ENCODE data around the gene CLASP1.
A peak's percentile ranks its signal among the peaks of the same experiment; 100 is the strongest.

Gene CLASP1

GRCh38 chr2:121541495-121541894 lies 107.8 kb downstream of the CLASP1 start:
- DNase-seq, result no peak

- no peak for DNase-seq
These were observed 109.4 kb downstream of the CLASP1 start for GRCh38 chr2:121539750-121540469.

GRCh38 chr2:121536850-121537557 lies 112.3 kb downstream of the CLASP1 start:
- DNase-seq, result no peak

GRCh38 chr2:121536347-121536746 lies 112.9 kb downstream of the CLASP1 start:
- DNase-seq, result no peak

- no peak for DNase-seq
These were observed 115.3 kb downstream of the CLASP1 start for GRCh38 chr2:121534007-121534406.

GRCh38 chr2:121532894-121533293 lies 116.4 kb downstream of the CLASP1 start:
- no peak for DNase-seq

- DNase-seq, result no peak
These were observed 116.9 kb downstream of the CLASP1 start for GRCh38 chr2:121532347-121532766.

- DNase-seq, result peak in 48 of 51 donors; percentile 41 to 99 (median 80)
These were observed 119.0 kb downstream of the CLASP1 start for GRCh38 chr2:121530212-121530705.

- DNase-seq, result peak in 40 of 51 donors; percentile 35 to 83 (median 66)
These were observed 119.6 kb downstream of the CLASP1 start for GRCh38 chr2:121529439-121530211.

- no peak for DNase-seq
These were observed 122.1 kb downstream of the CLASP1 start for GRCh38 chr2:121527009-121527682.

- DNase-seq, result no peak
These were observed 124.4 kb downstream of the CLASP1 start for GRCh38 chr2:121524685-121525425.

GRCh38 chr2:121521359-121521758 lies 127.9 kb downstream of the CLASP1 start:
- peak in 30 of 51 donors; percentile 14 to 72 (median 34) for DNase-seq

- peak in 1 of 51 donors; percentile 40 for DNase-seq
These were observed 128.6 kb downstream of the CLASP1 start for GRCh38 chr2:121520641-121520994.

GRCh38 chr2:121519732-121520640 lies 129.3 kb downstream of the CLASP1 start:
- peak in 36 of 51 donors; percentile 13 to 81 (median 58) for DNase-seq

- DNase-seq, result peak in 3 of 51 donors; percentile 6 to 31 (median 18)
These were observed 130.1 kb downstream of the CLASP1 start for GRCh38 chr2:121519153-121519552.

- no peak for DNase-seq
These were observed 135.5 kb downstream of the CLASP1 start for GRCh38 chr2:121513597-121514333.

- DNase-seq, result no peak
These were observed 138.4 kb downstream of the CLASP1 start for GRCh38 chr2:121510857-121511256.

GRCh38 chr2:121506621-121507020 lies 142.6 kb downstream of the CLASP1 start:
- no peak for DNase-seq

Measured in hypothalamus (tissue), 51 donors.